Cardiac fibroblast (primary cell): Measurements from ENCODE around the gene NRN1.

Experiments used
- DNase-seq, 2 donors: peaks; one replicate each; pipeline versions ENCODE4 v3.0.0 to v3.0.0-alpha.2; 2010; ENCODE audit warnings: low read depth in 2 of 2
- H3K4me3 ChIP-seq, 2 donors: replicated peaks in 1 of 2; 1 replicate in 1 of 2; 2 replicates in 1 of 2; pipeline ENCODE4 v1.5.1; 2011; ENCODE audit warnings: low read depth in 2 of 2, low read length in 2 of 2, mild to moderate bottlenecking in 2 of 2, moderate library complexity in 1 of 2
- TF ChIP-seq, protein P1 (sequence below): IDR thresholded peaks from one replicate; pipeline ENCODE4 v1.5.1; 2011; ENCODE audit warnings: low read depth, mild to moderate bottlenecking, low read length, inconsistent platforms

The NRN1 gene

GRCh38 chr6:6006006-6006427, 708 bp downstream of the NRN1 start:
- H3K4me3 ChIP-seq, result no peak overlapping the region
- TF ChIP-seq, protein P1, sequence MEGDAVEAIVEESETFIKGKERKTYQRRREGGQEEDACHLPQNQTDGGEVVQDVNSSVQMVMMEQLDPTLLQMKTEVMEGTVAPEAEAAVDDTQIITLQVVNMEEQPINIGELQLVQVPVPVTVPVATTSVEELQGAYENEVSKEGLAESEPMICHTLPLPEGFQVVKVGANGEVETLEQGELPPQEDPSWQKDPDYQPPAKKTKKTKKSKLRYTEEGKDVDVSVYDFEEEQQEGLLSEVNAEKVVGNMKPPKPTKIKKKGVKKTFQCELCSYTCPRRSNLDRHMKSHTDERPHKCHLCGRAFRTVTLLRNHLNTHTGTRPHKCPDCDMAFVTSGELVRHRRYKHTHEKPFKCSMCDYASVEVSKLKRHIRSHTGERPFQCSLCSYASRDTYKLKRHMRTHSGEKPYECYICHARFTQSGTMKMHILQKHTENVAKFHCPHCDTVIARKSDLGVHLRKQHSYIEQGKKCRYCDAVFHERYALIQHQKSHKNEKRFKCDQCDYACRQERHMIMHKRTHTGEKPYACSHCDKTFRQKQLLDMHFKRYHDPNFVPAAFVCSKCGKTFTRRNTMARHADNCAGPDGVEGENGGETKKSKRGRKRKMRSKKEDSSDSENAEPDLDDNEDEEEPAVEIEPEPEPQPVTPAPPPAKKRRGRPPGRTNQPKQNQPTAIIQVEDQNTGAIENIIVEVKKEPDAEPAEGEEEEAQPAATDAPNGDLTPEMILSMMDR, result no peak
- no peak for DNase-seq

DNA sequence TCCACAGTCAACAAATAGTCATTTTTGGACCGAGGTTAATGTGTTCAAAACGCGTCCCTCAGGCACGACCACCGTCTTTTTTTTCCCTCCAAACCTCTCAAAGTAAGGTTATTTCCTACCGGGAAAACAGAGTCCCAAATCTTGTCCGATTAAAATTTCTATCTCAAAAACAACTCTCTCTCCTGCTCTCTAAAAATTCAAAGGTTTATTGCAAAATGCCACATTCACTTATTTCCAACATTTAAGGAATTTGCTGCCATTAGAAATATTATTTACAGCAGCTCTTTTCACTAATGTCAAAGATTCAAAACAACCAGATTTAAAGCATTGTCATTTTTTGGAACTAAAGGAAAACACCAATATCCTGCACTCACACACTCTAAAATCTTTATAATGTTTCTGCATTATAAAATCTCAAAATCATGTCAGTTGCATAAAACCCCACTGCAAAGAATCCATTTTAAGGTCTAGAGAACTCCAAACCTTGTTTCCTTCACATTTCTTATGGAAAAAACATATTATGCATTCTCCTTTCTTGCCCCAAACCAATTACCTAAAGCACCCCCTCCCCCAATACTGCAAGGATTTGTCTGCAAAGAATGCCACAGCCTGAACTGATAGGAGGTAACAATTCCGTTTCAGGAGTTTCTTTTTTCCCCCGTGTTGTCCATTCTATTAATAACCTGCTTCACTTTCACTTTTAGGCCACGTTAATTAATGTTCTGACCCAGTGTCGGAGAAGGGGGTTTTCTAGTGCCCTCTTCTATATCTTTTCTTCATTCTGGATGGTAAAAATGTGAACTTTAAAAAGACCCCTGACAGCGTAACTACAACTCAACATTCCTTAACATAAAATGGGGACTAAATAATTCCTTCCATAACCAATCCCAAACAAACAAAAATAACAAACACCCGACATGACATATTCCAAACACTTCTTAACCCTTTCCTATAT, 1.4 kb downstream of the NRN1 start:
- no peak for DNase-seq
- no peak overlapping the region for H3K4me3 ChIP-seq
- TF ChIP-seq, protein P1, result no peak

- TF ChIP-seq, protein P1, result no peak
- no peak overlapping the region for H3K4me3 ChIP-seq
- DNase-seq, result no peak
These were observed 2.2 kb downstream of the NRN1 start for GRCh38 chr6:6004390-6004995.

- no peak for DNase-seq
- H3K4me3 ChIP-seq, result no peak overlapping the region
- TF ChIP-seq, protein P1, result no peak
These were observed 2.9 kb downstream of the NRN1 start for GRCh38 chr6:6003621-6004366.

GRCh38 chr6:6002848-6003620, 3.7 kb downstream of the NRN1 start:
- H3K4me3 ChIP-seq, result no peak overlapping the region
- TF ChIP-seq, protein P1, result no peak
- DNase-seq, result no peak
